GM23338 (cell line): ENCODE results near the gene PNLIP. TPM values are rescaled to one million over a fixed set of nuclear protein-coding genes. Genes with fewer than 3 reads are reported as not detected.

ENCODE experiments used
- ATAC-seq: fragments of 200-7000 bp; cut with Tn5 transposase; 3 replicates; pipeline ENCODE4 v1.9.1; 2020
- DNase-seq: peaks from one replicate; pipeline ENCODE4 v3.0.0-alpha.2; 2015; ENCODE audit warnings: low spot score
- H2AFZ ChIP-seq: fragments of 200-600 bp; sonication (generic); 2 replicates; pipeline ENCODE4 v1.8.0; 2016; ENCODE audit warnings: antibody characterized with exemption, mild to moderate bottlenecking, moderate library complexity
- H3F3A ChIP-seq: fragments of 200-600 bp; sonication (generic); replicated peaks from 2 replicates; pipeline ENCODE4 v1.8.0; 2017; ENCODE audit warnings: antibody characterized with exemption, mixed run types, low read depth
- H3K27ac ChIP-seq: fragments of 200-600 bp; sonication (generic); 2 replicates; pipeline ENCODE4 v1.6.1; 2016; ENCODE audit warnings: low read depth
- H3K27me3 ChIP-seq: fragments of 200-600 bp; sonication (generic); 2 replicates; pipeline ENCODE4 v1.8.0; 2016; ENCODE audit warnings: mild to moderate bottlenecking, mixed run types, moderate library complexity; ENCODE audit not compliant: insufficient read depth
- H3K36me3 ChIP-seq: fragments of 200-600 bp; sonication (generic); 2 replicates; pipeline ENCODE4 v1.8.0; 2016; ENCODE audit warnings: mild to moderate bottlenecking; ENCODE audit not compliant: insufficient read depth
- H3K4me1 ChIP-seq: fragments of 200-600 bp; sonication (generic); 2 replicates; pipeline ENCODE4 v1.8.0; 2016; ENCODE audit warnings: mild to moderate bottlenecking, moderate library complexity; ENCODE audit not compliant: insufficient read depth
- H3K4me2 ChIP-seq: fragments of 200-600 bp; sonication (generic); 2 replicates; pipeline ENCODE4 v1.7.1; 2017; ENCODE audit warnings: mixed run types
- H3K4me3 ChIP-seq: fragments of 200-600 bp; sonication (generic); 2 replicates; pipeline ENCODE4 v1.6.1; 2016; ENCODE audit warnings: mixed run types
- H3K79me2 ChIP-seq: fragments of 200-600 bp; sonication (generic); replicated peaks from 2 replicates; pipeline ENCODE4 v1.8.0; 2017; ENCODE audit warnings: mild to moderate bottlenecking; ENCODE audit not compliant: insufficient read depth
- H3K9me2 ChIP-seq: fragments of 200-600 bp; sonication (generic); 2 replicates; pipeline ENCODE4 v1.8.0; 2017; ENCODE audit not compliant: insufficient read depth
- H4K20me1 ChIP-seq: fragments of 200-600 bp; sonication (generic); replicated peaks from 2 replicates; pipeline ENCODE4 v1.8.0; 2017; ENCODE audit warnings: mild to moderate bottlenecking; ENCODE audit not compliant: insufficient read depth
- H3K27ac Mint-ChIP-seq: 2 replicates; pipeline ENCODE4 v1.8.0; 2020; ENCODE audit warnings: inconsistent platforms, mild to moderate bottlenecking, moderate library complexity, mixed read lengths
- H3K27me3 Mint-ChIP-seq: 3 replicates; pipeline ENCODE4 v1.8.0; 2022; ENCODE audit warnings: low read depth, mild to moderate bottlenecking, moderate library complexity, mixed read lengths, inconsistent platforms; ENCODE audit not compliant: insufficient read depth, poor library complexity
- H3K36me3 Mint-ChIP-seq: 3 replicates; pipeline ENCODE4 v1.8.0; 2021; ENCODE audit warnings: low read depth, mild to moderate bottlenecking, inconsistent platforms, moderate library complexity, mixed read lengths
- H3K4me1 Mint-ChIP-seq: 3 replicates; pipeline ENCODE4 v1.8.0; 2020; ENCODE audit warnings: mild to moderate bottlenecking, inconsistent platforms, mixed read lengths
- H3K4me3 Mint-ChIP-seq: 3 replicates; pipeline ENCODE4 v1.8.0; 2021; ENCODE audit warnings: moderate library complexity, mild to moderate bottlenecking, inconsistent platforms, mixed read lengths
- H3K9me3 Mint-ChIP-seq: 3 replicates; pipeline ENCODE4 v1.8.0; 2020; ENCODE audit warnings: moderate library complexity, mild to moderate bottlenecking, inconsistent platforms, mixed read lengths
- CREB1 ChIP-seq: fragments of 250-450 bp; sonication (Bioruptor Pico); IDR thresholded peaks from 2 replicates; pipeline ENCODE4 v1.5.0; 2020; ENCODE audit warnings: low read depth, mild to moderate bottlenecking, moderate library complexity
- ETS1 ChIP-seq: IDR thresholded peaks from 2 replicates; pipeline ENCODE4 v1.6.1; 2016; ENCODE audit warnings: antibody characterized with exemption
- EZH2 ChIP-seq: fragments of 200-600 bp; sonication (generic); IDR thresholded peaks from one replicate; pipeline ENCODE4 v1.8.0; 2017; ENCODE audit warnings: antibody characterized with exemption, mild to moderate bottlenecking, low read depth; ENCODE audit not compliant: unreplicated experiment
- JUNB ChIP-seq: IDR thresholded peaks from one replicate; pipeline ENCODE4 v1.6.1; 2016; ENCODE audit warnings: antibody characterized with exemption; ENCODE audit not compliant: unreplicated experiment
- NANOG ChIP-seq: IDR thresholded peaks from 2 replicates; pipeline ENCODE4 v1.6.1; 2016; ENCODE audit warnings: antibody characterized with exemption, borderline replicate concordance
- POLR2AphosphoS5 ChIP-seq: IDR thresholded peaks from 2 replicates; pipeline ENCODE4 v1.6.1; 2016; ENCODE audit warnings: antibody characterized with exemption, low read depth
- REST ChIP-seq: IDR thresholded peaks from one replicate; pipeline ENCODE4 v1.6.1; 2018; ENCODE audit warnings: antibody characterized with exemption; ENCODE audit not compliant: unreplicated experiment
- STAT1 ChIP-seq: IDR thresholded peaks from one replicate; pipeline ENCODE4 v1.6.1; 2016; ENCODE audit warnings: antibody characterized with exemption; ENCODE audit not compliant: unreplicated experiment
- ZNF114 ChIP-seq: fragments of 250-450 bp; sonication (Bioruptor Pico); IDR thresholded peaks from 2 replicates; pipeline ENCODE4 v1.5.0; 2020; ENCODE audit warnings: mild to moderate bottlenecking, moderate library complexity
- ZNF331 ChIP-seq: fragments of 250-450 bp; sonication (Bioruptor Pico); IDR thresholded peaks from 2 replicates; pipeline ENCODE4 v1.5.0; 2020; ENCODE audit warnings: low read depth, mild to moderate bottlenecking, moderate library complexity
- ZNF462 ChIP-seq: fragments of 250-450 bp; sonication (Bioruptor Pico); IDR thresholded peaks from 2 replicates; pipeline ENCODE4 v1.5.0; 2020; ENCODE audit warnings: mild to moderate bottlenecking, moderate library complexity
- polyA plus RNA-seq: library from polyadenylated mRNA; unstranded; fragments of >200 nt; fragmentation: Nextera tagmentation; extraction: Ambion mirVana; gene quantifications from 2 replicates; pipeline ENCODE4 v1.2.1, GENCODE V29; 2016
- total RNA-seq: library from RNA; depleted of rRNA; stranded (reverse); fragments of >200 nt; shearing (Covaris generic); gene quantifications from 2 replicates; pipeline ENCODE4 v1.2.3, GENCODE V29; 2014

The PNLIP gene
- total and polyA plus RNA-seq, 2 experiments from 2014 or later, result not detected

GRCh38 chr10:116555880-116556279 lies 10.1 kb downstream of the PNLIP start (continued):
- TF ChIP-seq ZNF462 (no peak), ZNF331 (no peak)

GRCh38 chr10:116557305-116557880 lies 11.7 kb downstream of the PNLIP start:
- H3K9me2 ChIP-seq, result no peaks in the 10 kb centered on the region
- no peak overlapping the region for H3K4me3 ChIP-seq
- H3F3A ChIP-seq, result no peaks in the 10 kb centered on the region
- no peak overlapping the region for H3K27ac Mint-ChIP-seq
- no peak overlapping the region for H3K4me3 Mint-ChIP-seq
- H3K4me1 ChIP-seq, result peaks cover 19% of the 10 kb centered on the region
- H3K79me2 ChIP-seq, result no peaks in the 10 kb centered on the region
- H3K36me3 ChIP-seq, result no peaks in the 10 kb centered on the region
- peaks cover 1% of the 10 kb centered on the region for H3K27me3 Mint-ChIP-seq
- peaks cover 15% of the 10 kb centered on the region for H3K4me1 Mint-ChIP-seq
- no peak for DNase-seq
- no peaks in the 10 kb centered on the region for H4K20me1 ChIP-seq
- ATAC-seq, result no peak
- H3K27me3 ChIP-seq, result no peaks in the 10 kb centered on the region
- no peak overlapping the region for H3K4me2 ChIP-seq
- peak overlapping the region; percentile 38; the same call in 1 of the 2 replicates for H2AFZ ChIP-seq
- no peaks in the 10 kb centered on the region for H3K36me3 Mint-ChIP-seq
- H3K9me3 Mint-ChIP-seq, result no peaks in the 10 kb centered on the region
- no peak overlapping the region for H3K27ac ChIP-seq
- TF ChIP-seq NANOG (no peak), CREB1 (CRISPR knock-in tag) (no peak), ZNF331 (no peak), ZNF114 (CRISPR knock-in tag) (no peak), ETS1 (no peak), JUNB (no peak), EZH2 (no peak), POLR2AphosphoS5 (no peak), STAT1 (no peak), REST (no peak)
